WTC11 (cell line): Measurements from ENCODE around the gene CD300H. TPM values are rescaled to one million over a fixed set of nuclear protein-coding genes. Genes with fewer than 3 reads are reported as not detected.

Source experiments
- ATAC-seq: fragments of 200-7000 bp; cut with Tn5 transposase; 2 replicates; pipeline ENCODE4 v1.10.0; 2021; ENCODE audit warnings: mild to moderate bottlenecking, moderate library complexity
- Bru-seq: library from RNA; stranded (reverse); fragments of 400-500 nt; gene quantifications from one replicate; lab custom pipeline; 2021; lab: Mats Ljungman, UMichigan
- CTCF ChIA-PET: fragments of 300-600 bp; sonication (Branson Sonifier 250); formaldehyde crosslinking; loops from one replicate; lab custom pipeline; 2021; ENCODE audit warnings: antibody characterized with exemption; lab: Charles Lee
- POLR2A ChIA-PET: fragments of 350-600 bp; sonication (Branson Sonifier 250); formaldehyde crosslinking; loops from one replicate; lab custom pipeline; 2021; ENCODE audit warnings: antibody characterized with exemption; lab: Charles Lee
- DNase-seq: peaks from one replicate; pipeline ENCODE4 v3.0.0; 2021; ENCODE audit warnings: low spot score
- H3K27ac Mint-ChIP-seq: 2 replicates; pipeline ENCODE4 v1.8.0; 2021; ENCODE audit warnings: mixed read lengths
- H3K27me3 Mint-ChIP-seq: 2 replicates; pipeline ENCODE4 v1.8.0; 2021; ENCODE audit warnings: low read depth, mild to moderate bottlenecking, moderate library complexity, mixed read lengths
- H3K36me3 Mint-ChIP-seq: 2 replicates; pipeline ENCODE4 v1.8.0; 2021; ENCODE audit warnings: mixed read lengths
- H3K4me1 Mint-ChIP-seq: 2 replicates; pipeline ENCODE4 v1.8.0; 2022; ENCODE audit warnings: mixed read lengths
- H3K4me3 Mint-ChIP-seq: 2 replicates; pipeline ENCODE4 v1.8.0; 2021; ENCODE audit warnings: mild to moderate bottlenecking, moderate library complexity, mixed read lengths
- H3K9me3 Mint-ChIP-seq: 2 replicates; pipeline ENCODE4 v1.8.0; 2021; ENCODE audit warnings: mixed read lengths
- EMX1 ChIP-seq: fragments of 250-450 bp; sonication (Bioruptor Pico); IDR thresholded peaks from 2 replicates; pipeline ENCODE4 v1.8.0; 2021; ENCODE audit warnings: mild to moderate bottlenecking
- ETV6 ChIP-seq: sonication (generic); formaldehyde crosslinking; IDR thresholded peaks from 2 replicates; pipeline ENCODE4 v1.8.1; 2022; ENCODE audit warnings: mild to moderate bottlenecking, missing genetic modification reagents
- HMGA2 ChIP-seq: fragments of 250-450 bp; sonication (Bioruptor Pico); IDR thresholded peaks from 2 replicates; pipeline ENCODE4 v1.4.0; 2021; ENCODE audit warnings: mild to moderate bottlenecking, moderate library complexity
- JUN ChIP-seq: sonication (generic); formaldehyde crosslinking; IDR thresholded peaks from 2 replicates; pipeline ENCODE4 v1.8.0; 2023; ENCODE audit warnings: mild to moderate bottlenecking, missing genetic modification reagents
- NFE2L1 ChIP-seq: sonication (generic); formaldehyde crosslinking; IDR thresholded peaks from 2 replicates; pipeline ENCODE4 v1.8.1; 2023; ENCODE audit warnings: missing genetic modification reagents
- SOX15 ChIP-seq: fragments of 250-450 bp; sonication (Bioruptor Pico); IDR thresholded peaks from 2 replicates; pipeline ENCODE4 v1.9.0; 2021; ENCODE audit warnings: mild to moderate bottlenecking
- SP1 ChIP-seq: sonication (generic); formaldehyde crosslinking; conservative IDR thresholded peaks from 2 replicates; pipeline ENCODE4 v1.8.1; 2022; ENCODE audit warnings: missing genetic modification reagents
- TP53 ChIP-seq: sonication (generic); formaldehyde crosslinking; IDR thresholded peaks from 2 replicates; pipeline ENCODE4 v1.8.1; 2023; ENCODE audit warnings: mild to moderate bottlenecking, missing genetic modification reagents
- ZNF317 ChIP-seq: sonication (generic); formaldehyde crosslinking; IDR thresholded peaks from 2 replicates; pipeline ENCODE4 v1.8.1; 2023; ENCODE audit warnings: low read depth, mild to moderate bottlenecking, moderate library complexity, missing genetic modification reagents, borderline replicate concordance
- ZNF423 ChIP-seq: fragments of 250-450 bp; sonication (Bioruptor Pico); IDR thresholded peaks from 2 replicates; pipeline ENCODE4 v2.1.2; 2022; ENCODE audit warnings: mild to moderate bottlenecking, moderate library complexity
- long read RNA-seq, 3 experiments: library from RNA in 1 of 3; library from capped mRNA in 1 of 3; library from polyadenylated mRNA in 1 of 3; unstranded in 2 of 3; stranded (forward) in 1 of 3; transcript quantifications; one replicate each; pipeline ENCODE4 v2.0.0, GENCODE V29; 2021
- total RNA-seq: library from RNA; stranded (reverse); gene quantifications from 3 replicates; pipeline ENCODE4 v1.2.3, GENCODE V29; 2021
- TF ChIP-seq, protein P1 (sequence below): sonication (generic); formaldehyde crosslinking; IDR thresholded peaks from 2 replicates; pipeline ENCODE4 v1.8.1; 2022; ENCODE audit warnings: mild to moderate bottlenecking, missing genetic modification reagents, moderate library complexity, borderline replicate concordance
- TF ChIP-seq, protein P2 (sequence below): sonication (generic); formaldehyde crosslinking; IDR thresholded peaks from 2 replicates; pipeline ENCODE4 v1.8.1; 2023; ENCODE audit warnings: mild to moderate bottlenecking, moderate library complexity, missing genetic modification reagents
- TF ChIP-seq, protein P3 (sequence below): sonication (generic); formaldehyde crosslinking; conservative IDR thresholded peaks from 2 replicates; pipeline ENCODE4 v1.8.1; 2023; ENCODE audit warnings: mild to moderate bottlenecking, low read depth, missing genetic modification reagents, moderate library complexity
- TF ChIP-seq, protein P4 (sequence below): fragments of 250-450 bp; sonication (Bioruptor Pico); IDR thresholded peaks from 2 replicates; pipeline ENCODE4 v1.9.0; 2021; ENCODE audit warnings: moderate library complexity, mild to moderate bottlenecking, inconsistent platforms, borderline replicate concordance
- TF ChIP-seq, protein P5 (sequence below): fragments of 200-600 bp; IDR thresholded peaks from 2 replicates; pipeline ENCODE4 v1.8.0; 2022; ENCODE audit warnings: antibody characterized with exemption
- TF ChIP-seq, protein P6 (sequence below): sonication (generic); formaldehyde crosslinking; IDR thresholded peaks from 2 replicates; pipeline ENCODE4 v1.8.1; 2023; ENCODE audit warnings: mild to moderate bottlenecking, missing genetic modification reagents
- TF ChIP-seq, protein P7 (sequence below): sonication (generic); formaldehyde crosslinking; IDR thresholded peaks from 2 replicates; pipeline ENCODE4 v1.8.1; 2022; ENCODE audit warnings: missing genetic modification reagents, borderline replicate concordance

The CD300H gene
- total RNA-seq (not detected in 3 replicates), Bru-seq, nascent RNA (not detected)
- long read RNA-seq, experiment 1, result 0 reads
- long read RNA-seq, experiment 2, result 0 reads
- long read RNA-seq, experiment 3, result 0 reads

DNA sequence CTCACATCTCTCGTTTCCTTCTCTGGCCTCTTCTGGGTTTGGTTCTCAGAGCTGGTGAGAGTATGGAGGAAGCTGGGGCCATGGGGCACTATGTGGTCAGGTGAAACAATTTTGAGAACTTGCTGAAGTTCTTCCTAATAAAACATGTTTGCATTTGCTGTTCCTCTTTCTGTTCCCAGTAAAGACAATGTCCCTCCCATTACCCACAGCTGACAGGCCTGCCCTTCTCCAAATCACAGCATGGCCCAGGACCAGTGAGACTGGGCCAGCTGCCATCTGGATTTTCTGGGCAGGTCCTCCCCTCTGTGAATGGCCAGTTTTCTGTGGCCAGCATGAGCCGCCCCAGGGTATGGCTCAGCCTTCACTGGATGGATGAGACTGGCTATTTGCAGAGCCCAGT, at the start of gene CD300H:
Gene CD300H, minus strand, starts transcription at position 113 of the 400 bp plus-strand sequence.
- ATAC-seq (no peak), DNase-seq (no peak)
- no peak within 1 kb of the TSS for H3K27ac Mint-ChIP-seq
- H3K36me3 Mint-ChIP-seq, result no peaks in the 10 kb centered on the region
- CTCF ChIA-PET, result interaction anchor here (1.3 to 3.4 kb wide), 6 partner anchors 90 to 211 kb away, joined by 3 to 37 read pairs (median 21); partner anchors contain the start of gene RAB37
- peaks cover 11% of the 10 kb centered on the region for H3K27me3 Mint-ChIP-seq
- POLR2A ChIA-PET, result no interaction called here
- peaks cover 15% of the 10 kb centered on the region for H3K9me3 Mint-ChIP-seq
- H3K4me3 Mint-ChIP-seq, result no peak within 1 kb of the TSS
- peaks cover 4% of the 10 kb centered on the region; the same call in 1 of the 2 replicates for H3K4me1 Mint-ChIP-seq
- TF ChIP-seq, protein P1, sequence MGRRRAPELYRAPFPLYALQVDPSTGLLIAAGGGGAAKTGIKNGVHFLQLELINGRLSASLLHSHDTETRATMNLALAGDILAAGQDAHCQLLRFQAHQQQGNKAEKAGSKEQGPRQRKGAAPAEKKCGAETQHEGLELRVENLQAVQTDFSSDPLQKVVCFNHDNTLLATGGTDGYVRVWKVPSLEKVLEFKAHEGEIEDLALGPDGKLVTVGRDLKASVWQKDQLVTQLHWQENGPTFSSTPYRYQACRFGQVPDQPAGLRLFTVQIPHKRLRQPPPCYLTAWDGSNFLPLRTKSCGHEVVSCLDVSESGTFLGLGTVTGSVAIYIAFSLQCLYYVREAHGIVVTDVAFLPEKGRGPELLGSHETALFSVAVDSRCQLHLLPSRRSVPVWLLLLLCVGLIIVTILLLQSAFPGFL, result no peak
- no peak for TF ChIP-seq TP53
- TF ChIP-seq HMGA2, result no peak
- TF ChIP-seq, protein P2, sequence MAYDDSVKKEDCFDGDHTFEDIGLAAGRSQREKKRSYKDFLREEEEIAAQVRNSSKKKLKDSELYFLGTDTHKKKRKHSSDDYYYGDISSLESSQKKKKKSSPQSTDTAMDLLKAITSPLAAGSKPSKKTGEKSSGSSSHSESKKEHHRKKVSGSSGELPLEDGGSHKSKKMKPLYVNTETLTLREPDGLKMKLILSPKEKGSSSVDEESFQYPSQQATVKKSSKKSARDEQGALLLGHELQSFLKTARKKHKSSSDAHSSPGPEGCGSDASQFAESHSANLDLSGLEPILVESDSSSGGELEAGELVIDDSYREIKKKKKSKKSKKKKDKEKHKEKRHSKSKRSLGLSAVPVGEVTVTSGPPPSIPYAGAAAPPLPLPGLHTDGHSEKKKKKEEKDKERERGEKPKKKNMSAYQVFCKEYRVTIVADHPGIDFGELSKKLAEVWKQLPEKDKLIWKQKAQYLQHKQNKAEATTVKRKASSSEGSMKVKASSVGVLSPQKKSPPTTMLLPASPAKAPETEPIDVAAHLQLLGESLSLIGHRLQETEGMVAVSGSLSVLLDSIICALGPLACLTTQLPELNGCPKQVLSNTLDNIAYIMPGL (CRISPR knock-in tag), result no peak
- no peak for TF ChIP-seq ETV6
- no peak for TF ChIP-seq NFE2L1 (CRISPR knock-in tag)

DNA sequence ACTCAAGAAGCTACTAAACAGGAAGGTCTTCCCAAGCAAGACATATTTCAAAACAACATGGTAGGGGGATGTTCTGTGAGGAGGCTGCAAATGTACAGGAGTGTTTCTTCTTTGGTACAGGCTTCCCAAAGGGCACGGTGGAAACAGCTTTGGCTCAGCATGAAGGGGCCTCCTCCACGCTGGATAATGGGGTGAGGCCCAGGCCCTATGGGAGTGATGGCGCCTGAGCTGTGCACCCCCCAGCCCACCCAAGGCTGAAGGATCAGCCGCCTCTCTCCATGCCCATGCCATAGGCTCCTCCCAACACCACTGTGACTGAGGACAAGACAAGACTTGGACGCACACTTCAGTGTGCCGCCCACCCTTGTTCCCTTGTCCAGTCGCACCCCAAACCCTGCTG, 49.4 kb upstream of the CD300H start:
- H3K27me3 Mint-ChIP-seq, result peaks cover 25% of the 10 kb centered on the region
- no peaks in the 10 kb centered on the region for H3K9me3 Mint-ChIP-seq
- H3K27ac Mint-ChIP-seq, result no peak overlapping the region
- TF ChIP-seq, protein P3, sequence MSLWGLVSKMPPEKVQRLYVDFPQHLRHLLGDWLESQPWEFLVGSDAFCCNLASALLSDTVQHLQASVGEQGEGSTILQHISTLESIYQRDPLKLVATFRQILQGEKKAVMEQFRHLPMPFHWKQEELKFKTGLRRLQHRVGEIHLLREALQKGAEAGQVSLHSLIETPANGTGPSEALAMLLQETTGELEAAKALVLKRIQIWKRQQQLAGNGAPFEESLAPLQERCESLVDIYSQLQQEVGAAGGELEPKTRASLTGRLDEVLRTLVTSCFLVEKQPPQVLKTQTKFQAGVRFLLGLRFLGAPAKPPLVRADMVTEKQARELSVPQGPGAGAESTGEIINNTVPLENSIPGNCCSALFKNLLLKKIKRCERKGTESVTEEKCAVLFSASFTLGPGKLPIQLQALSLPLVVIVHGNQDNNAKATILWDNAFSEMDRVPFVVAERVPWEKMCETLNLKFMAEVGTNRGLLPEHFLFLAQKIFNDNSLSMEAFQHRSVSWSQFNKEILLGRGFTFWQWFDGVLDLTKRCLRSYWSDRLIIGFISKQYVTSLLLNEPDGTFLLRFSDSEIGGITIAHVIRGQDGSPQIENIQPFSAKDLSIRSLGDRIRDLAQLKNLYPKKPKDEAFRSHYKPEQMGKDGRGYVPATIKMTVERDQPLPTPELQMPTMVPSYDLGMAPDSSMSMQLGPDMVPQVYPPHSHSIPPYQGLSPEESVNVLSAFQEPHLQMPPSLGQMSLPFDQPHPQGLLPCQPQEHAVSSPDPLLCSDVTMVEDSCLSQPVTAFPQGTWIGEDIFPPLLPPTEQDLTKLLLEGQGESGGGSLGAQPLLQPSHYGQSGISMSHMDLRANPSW (CRISPR knock-in tag), result no peak
- TF ChIP-seq, protein P2 (CRISPR knock-in tag), result no peak
- TF ChIP-seq, protein P4, sequence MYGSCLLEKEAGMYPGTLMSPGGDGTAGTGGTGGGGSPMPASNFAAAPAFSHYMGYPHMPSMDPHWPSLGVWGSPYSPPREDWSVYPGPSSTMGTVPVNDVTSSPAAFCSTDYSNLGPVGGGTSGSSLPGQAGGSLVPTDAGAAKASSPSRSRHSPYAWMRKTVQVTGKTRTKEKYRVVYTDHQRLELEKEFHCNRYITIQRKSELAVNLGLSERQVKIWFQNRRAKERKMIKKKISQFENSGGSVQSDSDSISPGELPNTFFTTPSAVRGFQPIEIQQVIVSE (CRISPR knock-in tag), result no peak
- TF ChIP-seq EMX1, result no peak
- TF ChIP-seq, protein P5, sequence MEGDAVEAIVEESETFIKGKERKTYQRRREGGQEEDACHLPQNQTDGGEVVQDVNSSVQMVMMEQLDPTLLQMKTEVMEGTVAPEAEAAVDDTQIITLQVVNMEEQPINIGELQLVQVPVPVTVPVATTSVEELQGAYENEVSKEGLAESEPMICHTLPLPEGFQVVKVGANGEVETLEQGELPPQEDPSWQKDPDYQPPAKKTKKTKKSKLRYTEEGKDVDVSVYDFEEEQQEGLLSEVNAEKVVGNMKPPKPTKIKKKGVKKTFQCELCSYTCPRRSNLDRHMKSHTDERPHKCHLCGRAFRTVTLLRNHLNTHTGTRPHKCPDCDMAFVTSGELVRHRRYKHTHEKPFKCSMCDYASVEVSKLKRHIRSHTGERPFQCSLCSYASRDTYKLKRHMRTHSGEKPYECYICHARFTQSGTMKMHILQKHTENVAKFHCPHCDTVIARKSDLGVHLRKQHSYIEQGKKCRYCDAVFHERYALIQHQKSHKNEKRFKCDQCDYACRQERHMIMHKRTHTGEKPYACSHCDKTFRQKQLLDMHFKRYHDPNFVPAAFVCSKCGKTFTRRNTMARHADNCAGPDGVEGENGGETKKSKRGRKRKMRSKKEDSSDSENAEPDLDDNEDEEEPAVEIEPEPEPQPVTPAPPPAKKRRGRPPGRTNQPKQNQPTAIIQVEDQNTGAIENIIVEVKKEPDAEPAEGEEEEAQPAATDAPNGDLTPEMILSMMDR, result no peak
- no peak for TF ChIP-seq ZNF423
- TF ChIP-seq SP1 (CRISPR knock-in tag), result no peak
- no peak for TF ChIP-seq SOX15 (CRISPR knock-in tag)
- TF ChIP-seq, protein P6, sequence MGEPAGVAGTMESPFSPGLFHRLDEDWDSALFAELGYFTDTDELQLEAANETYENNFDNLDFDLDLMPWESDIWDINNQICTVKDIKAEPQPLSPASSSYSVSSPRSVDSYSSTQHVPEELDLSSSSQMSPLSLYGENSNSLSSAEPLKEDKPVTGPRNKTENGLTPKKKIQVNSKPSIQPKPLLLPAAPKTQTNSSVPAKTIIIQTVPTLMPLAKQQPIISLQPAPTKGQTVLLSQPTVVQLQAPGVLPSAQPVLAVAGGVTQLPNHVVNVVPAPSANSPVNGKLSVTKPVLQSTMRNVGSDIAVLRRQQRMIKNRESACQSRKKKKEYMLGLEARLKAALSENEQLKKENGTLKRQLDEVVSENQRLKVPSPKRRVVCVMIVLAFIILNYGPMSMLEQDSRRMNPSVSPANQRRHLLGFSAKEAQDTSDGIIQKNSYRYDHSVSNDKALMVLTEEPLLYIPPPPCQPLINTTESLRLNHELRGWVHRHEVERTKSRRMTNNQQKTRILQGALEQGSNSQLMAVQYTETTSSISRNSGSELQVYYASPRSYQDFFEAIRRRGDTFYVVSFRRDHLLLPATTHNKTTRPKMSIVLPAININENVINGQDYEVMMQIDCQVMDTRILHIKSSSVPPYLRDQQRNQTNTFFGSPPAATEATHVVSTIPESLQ (CRISPR knock-in tag), result no peak
- no peak for TF ChIP-seq ZNF317 (CRISPR knock-in tag)
- TF ChIP-seq, protein P7, sequence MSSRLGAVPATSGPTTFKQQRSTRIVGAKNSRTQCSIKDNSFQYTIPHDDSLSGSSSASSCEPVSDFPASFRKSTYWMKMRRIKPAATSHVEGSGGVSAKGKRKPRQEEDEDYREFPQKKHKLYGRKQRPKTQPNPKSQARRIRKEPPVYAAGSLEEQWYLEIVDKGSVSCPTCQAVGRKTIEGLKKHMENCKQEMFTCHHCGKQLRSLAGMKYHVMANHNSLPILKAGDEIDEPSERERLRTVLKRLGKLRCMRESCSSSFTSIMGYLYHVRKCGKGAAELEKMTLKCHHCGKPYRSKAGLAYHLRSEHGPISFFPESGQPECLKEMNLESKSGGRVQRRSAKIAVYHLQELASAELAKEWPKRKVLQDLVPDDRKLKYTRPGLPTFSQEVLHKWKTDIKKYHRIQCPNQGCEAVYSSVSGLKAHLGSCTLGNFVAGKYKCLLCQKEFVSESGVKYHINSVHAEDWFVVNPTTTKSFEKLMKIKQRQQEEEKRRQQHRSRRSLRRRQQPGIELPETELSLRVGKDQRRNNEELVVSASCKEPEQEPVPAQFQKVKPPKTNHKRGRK (CRISPR knock-in tag), result no peak
- no peak for TF ChIP-seq JUN (CRISPR knock-in tag)
- ATAC-seq (no peak), DNase-seq (no peak)
- ChIA-PET CTCF (interaction anchor here (1.6 kb wide), 1 partner anchor 15 kb away, joined by 3 read pairs; no protein-coding TSS in a partner anchor), POLR2A (no interaction called here)
- H3K4me1 Mint-ChIP-seq, result no peaks in the 10 kb centered on the region
- no peak overlapping the region for H3K4me3 Mint-ChIP-seq
- no peaks in the 10 kb centered on the region for H3K36me3 Mint-ChIP-seq
